HT1080 (cell line): ENCODE data around the gene EYA2. TPM values are rescaled to one million over a fixed set of nuclear protein-coding genes. Genes with fewer than 3 reads are reported as not detected.
"Not testable (repeated sequence)": the region's sequence is repeated elsewhere in the genome, so short reads cannot be mapped to it uniquely, and the experiment has no call there.

ENCODE experiments used
- DNase-seq: peaks from one replicate; pipeline ENCODE4 v3.0.0-alpha.2; 2015; ENCODE audit warnings: low read depth
- total RNA-seq: library from RNA; depleted of rRNA; stranded (reverse); fragments of >200 nt; shearing (Covaris generic); gene quantifications from 2 replicates; pipeline ENCODE4 v1.2.3, GENCODE V29; 2014

Gene EYA2
- total RNA-seq, 1 experiment from 2014 or later, result not detected

DNA sequence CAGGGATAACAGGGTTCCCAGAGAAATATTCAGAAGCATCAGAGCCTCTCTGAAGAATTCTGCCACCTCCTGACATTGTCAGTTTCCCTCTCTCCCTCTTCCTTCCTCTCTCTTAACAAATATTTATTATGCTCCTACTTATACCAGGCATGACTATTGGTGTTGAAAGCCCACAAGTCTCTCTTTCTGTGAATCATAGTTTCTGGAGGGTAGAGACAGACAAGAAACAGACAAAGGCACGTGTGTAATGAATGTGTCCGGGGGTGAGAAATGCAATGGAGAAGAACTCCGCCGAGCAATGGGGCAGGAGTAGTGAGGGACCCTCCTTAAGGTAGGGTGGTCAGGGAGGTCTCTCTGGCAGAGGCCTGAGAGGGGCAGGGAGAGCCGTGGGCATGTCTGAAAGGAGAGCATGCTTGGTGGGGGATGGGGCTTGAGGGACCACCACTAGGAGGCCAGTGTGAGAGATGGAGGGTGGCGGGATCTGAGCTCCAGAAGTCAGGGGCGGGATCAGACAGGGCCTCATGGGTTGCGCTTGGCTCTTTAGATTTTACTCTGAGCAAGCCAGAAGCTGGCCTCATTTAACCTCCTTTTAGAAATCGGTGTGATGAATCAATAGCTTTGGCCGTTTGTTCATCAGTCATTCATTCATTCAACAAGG, 57.3 kb downstream of the EYA2 start:
- DNase-seq, result peak; percentile 13

GRCh38 chr20:46953596-46953995, 59.0 kb downstream of the EYA2 start:
- no peak for DNase-seq

DNA sequence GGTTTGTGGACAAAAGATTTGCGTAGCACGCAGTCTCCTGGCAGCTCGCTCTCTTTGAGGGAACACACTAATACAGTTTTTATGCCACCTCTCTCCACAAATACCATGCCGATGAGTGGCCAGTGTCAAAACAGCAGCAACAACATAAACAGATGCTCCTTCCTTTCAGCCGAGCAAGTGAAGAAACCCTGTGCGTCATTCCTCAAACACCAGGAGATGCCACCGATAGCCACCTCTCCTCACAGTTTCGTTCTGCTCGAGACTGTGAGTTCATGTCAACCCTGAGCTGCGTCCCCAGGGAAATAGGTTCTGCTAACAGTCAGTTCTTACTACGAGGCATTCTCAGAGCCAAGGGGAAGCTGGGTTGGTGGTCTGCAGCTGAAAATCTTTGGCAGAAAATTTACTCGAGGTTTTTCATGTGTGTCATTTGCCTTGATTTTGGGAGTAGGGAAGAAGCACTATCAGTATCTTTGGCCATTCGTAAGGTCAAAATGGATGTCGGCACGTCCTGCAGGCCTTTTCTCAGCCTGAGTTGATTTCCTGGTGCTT, 59.9 kb downstream of the EYA2 start:
- DNase-seq, result peak; percentile 80

- no peak for DNase-seq
Observed at GRCh38 chr20:46955601-46956556, 61.2 kb downstream of the EYA2 start.

GRCh38 chr20:46959081-46959692, 64.5 kb downstream of the EYA2 start:
- DNase-seq, result peak; percentile 89

- no peak for DNase-seq
Observed at GRCh38 chr20:46959821-46960220, 65.2 kb downstream of the EYA2 start.

- no peak for DNase-seq
Observed at GRCh38 chr20:46960536-46960935, 65.9 kb downstream of the EYA2 start.

- DNase-seq, result not testable (repeated sequence)
Observed at GRCh38 chr20:46961968-46962367, 67.3 kb downstream of the EYA2 start.

DNA sequence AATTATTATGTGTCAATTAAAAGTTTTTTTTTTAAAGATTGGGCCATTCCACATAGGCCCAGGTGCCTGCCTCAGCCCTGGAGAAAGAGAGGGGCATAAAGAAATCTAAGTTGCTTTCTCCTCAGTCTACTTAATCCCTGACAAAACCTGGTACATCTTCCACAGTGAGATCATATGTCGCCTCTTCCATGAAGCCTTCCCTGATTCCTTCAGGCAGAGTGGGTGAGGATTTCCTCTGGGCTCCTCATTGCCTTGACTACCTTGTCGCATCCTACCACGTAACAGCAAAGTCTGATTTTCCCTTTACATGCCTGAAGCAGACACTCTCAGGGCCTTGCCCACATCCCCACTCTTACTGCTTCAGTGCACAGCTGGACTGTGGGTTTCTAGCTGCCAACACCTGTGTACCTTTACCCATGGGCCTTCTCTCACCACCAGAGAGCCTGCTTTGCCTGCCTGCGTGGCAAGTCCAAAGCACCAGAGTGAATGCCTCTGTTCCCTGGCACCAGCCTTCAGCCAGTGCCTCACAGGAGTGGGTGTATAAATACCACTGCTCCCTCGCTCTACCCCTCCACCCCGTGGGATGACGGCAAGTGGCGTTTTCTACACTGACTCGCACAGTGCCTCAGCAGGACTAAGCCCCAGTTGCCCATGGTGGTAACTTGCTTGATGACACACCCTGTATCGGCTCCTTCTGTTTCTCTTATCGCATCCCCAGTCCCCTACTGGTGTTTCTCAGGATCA, 68.0 kb downstream of the EYA2 start:
- DNase-seq, result no peak

GRCh38 chr20:46963196-46963529, 68.5 kb downstream of the EYA2 start:
- DNase-seq, result no peak

- no peak for DNase-seq
Observed at GRCh38 chr20:46963758-46964617, 69.3 kb downstream of the EYA2 start.

- DNase-seq, result no peak
Observed at GRCh38 chr20:46964618-46965455, 70.2 kb downstream of the EYA2 start.

DNA sequence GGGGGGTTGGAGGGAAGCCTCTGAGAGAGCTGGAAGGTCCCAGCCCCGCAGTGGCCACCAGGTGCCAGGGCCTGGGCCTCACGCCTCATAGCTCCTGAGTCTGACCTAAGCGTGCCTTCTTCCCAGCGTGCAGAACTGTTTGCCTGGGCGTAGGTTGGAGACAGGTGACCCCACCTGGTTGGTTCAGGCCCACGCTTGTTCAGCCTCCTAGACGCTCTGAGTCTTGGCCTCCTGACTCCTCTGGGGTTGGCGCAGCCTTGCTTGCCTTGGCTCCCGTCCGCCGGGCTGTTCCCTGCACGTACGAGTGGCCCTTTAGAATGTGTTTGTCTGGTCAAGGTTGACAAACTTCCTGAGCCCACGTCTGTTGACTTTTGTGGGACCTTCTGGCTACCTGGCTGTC, 70.8 kb downstream of the EYA2 start:
- no peak for DNase-seq

- DNase-seq, result no peak
Observed at GRCh38 chr20:46967646-46968045, 73.0 kb downstream of the EYA2 start.

- peak; percentile 76 for DNase-seq
Observed at GRCh38 chr20:46970937-46971630, 76.4 kb downstream of the EYA2 start.

DNA sequence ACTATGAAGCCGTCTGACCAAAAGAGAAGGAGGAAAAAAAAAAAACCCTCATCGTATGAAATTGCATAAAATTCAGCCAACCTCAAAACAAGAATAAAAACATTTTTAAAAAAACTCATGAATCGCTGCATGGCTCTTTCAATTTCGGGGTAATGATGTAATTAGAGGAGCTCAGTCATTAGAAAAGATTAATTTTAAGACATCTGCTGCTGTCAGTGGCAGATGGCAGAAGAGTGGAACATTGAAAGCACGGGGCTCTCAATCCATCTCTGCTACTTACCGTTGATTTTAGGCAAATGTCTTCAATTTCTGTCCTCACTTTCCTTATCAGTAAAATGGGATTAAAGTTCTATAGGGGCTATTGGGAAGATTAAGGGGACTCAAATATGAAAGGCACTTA, 79.1 kb downstream of the EYA2 start:
- no peak for DNase-seq

DNA sequence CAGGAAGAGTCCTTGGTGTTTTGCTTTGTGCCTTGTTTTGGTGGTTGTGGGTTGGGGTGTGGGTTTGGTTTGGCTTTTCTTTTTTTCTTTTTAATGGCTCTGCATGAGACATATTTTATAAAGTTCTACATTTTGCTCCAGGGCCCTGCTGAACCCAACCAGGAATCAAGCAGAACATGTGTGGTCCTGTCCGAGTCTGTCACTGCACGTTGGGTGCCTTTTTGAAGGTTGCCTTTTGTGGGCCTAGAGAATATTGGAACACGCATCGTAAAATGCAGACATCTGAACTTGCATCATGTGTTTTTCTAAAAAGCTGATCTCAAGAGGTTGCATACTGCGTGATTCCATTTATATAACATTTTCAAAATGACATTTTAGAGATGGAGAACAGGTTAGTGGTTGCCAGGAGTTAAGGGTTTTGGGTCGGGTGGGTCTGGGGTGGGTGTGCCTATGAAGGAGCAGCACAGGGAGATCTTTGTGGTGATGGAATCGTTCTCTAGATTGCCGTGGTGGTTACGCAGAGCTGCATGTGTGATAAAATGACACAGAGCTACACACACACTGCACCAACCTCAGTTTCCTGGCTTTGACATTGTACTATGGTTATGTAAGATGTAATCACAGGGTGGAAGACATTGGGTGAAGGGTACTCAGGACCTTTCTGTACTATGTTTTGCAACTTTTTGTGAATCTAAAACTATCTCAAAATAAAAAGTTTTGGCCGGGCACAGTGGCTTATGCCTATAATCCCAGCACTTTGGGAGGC, 80.2 kb downstream of the EYA2 start:
- DNase-seq, result no peak

- no peak for DNase-seq
Observed at GRCh38 chr20:46975976-46976375, 81.3 kb downstream of the EYA2 start.
